Tibial nerve (tissue), 4 donors: ENCODE measurements around the gene TP53I11. TPM values are rescaled to one million over a fixed set of nuclear protein-coding genes. Genes with fewer than 3 reads are reported as not detected.

Experiments used
- DNase-seq, 2 donors: peaks; one replicate each; pipeline ENCODE4 v3.0.0-alpha.2; 2019; ENCODE audit warnings: low spot score in 2 of 2
- H3K27ac ChIP-seq, 4 donors: fragments of 200-600 bp; sonication (generic) in 3 of 4; one replicate each; pipeline ENCODE4 v1.5.1; 2017 to 2019; ENCODE audit warnings: mild to moderate bottlenecking in 1 of 4
- H3K27me3 ChIP-seq, 2 donors: fragments of 200-600 bp; sonication (generic) in 1 of 2; one replicate each; pipeline versions ENCODE4 v1.5.1 to v1.6.0; 2017 to 2019
- H3K36me3 ChIP-seq, 3 donors: fragments of 200-600 bp; sonication (generic); one replicate each; pipeline ENCODE4 v1.5.1; 2018 to 2019
- H3K4me1 ChIP-seq, 4 donors: fragments of 200-600 bp; sonication (generic) in 3 of 4; one replicate each; pipeline ENCODE4 v1.5.1; 2017 to 2019
- H3K4me3 ChIP-seq, 4 donors: fragments of 200-600 bp; sonication (generic) in 3 of 4; one replicate each; pipeline ENCODE4 v1.5.1; 2017 to 2019; ENCODE audit warnings: mild to moderate bottlenecking in 1 of 4, moderate library complexity in 1 of 4
- H3K9me3 ChIP-seq, 4 donors: fragments of 200-600 bp; sonication (generic) in 3 of 4; one replicate each; pipeline ENCODE4 v1.5.1; 2017 to 2019
- EP300 ChIP-seq, 2 donors: sonication (generic); formaldehyde crosslinking; IDR thresholded peaks; one replicate each; pipeline ENCODE4 v1.6.1; 2017; ENCODE audit warnings: antibody characterized with exemption in 2 of 2, mild to moderate bottlenecking in 1 of 2
- POLR2A ChIP-seq, 2 donors: fragments of 450-650 bp; IDR thresholded peaks; one replicate each; pipeline ENCODE4 v1.6.1; 2017; ENCODE audit warnings: antibody characterized with exemption in 2 of 2, mild to moderate bottlenecking in 2 of 2, moderate library complexity in 2 of 2
- WGBS, 2 donors: methylation state at CpG; one replicate each; pipeline ENCODE4 v1.1.5; 2018; 5-methylcytosine and 5-hydroxymethylcytosine counted together
- total RNA-seq, 4 donors: library from RNA; depleted of rRNA; stranded (reverse); fragments of >200 nt; gene quantifications; one replicate each; pipeline ENCODE4 v1.1.0, GENCODE V29; 2016
- TF ChIP-seq, protein P1 (sequence below), 5 experiments: fragments of 200-600 bp in 3 of 5; fragments of 450-650 bp in 2 of 5; sonication (generic) in 3 of 5; IDR thresholded peaks; one replicate each; pipeline ENCODE4 v1.5.1; 2016 to 2019; ENCODE audit warnings: antibody characterized with exemption in 5 of 5, mild to moderate bottlenecking in 3 of 5, moderate library complexity in 2 of 5

The TP53I11 gene
- total RNA-seq, 4 donors from 2014 or later: 50.7 to 133 (median 60.6) TPM

DNA sequence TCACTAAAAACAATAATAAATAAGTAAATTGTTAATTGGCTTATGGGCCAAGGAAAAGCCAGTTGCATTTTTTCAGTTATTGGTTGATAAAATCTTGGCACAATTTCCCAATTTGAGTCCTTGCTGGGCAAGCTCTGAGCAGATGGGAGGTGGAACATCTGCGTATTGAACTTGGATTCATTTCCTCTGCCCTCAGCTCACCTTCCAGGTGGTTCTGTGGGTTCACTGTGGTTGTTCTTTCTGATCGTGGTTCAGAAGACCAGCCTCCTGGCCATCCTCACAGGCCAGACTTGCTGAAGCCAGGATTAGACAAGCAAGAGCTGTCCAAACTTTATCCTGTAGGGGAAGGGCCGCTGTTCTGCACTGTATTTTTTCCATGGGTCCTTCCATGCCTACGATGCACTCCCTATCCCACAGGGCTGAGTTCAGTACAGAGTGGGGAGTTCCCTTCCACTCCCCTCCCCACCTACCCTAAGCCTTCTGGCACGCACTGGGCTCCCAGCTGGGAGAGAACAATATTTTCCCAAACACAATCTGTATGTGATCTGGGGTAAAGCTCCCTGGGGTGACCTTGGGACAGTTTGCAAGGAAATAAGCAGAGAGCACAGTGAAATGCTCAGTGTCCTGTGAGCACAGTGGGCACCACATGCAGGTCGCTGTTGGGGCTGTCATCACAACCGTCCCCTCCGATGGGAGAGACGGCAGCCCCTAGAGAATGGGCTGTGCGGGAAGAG, 43.5 kb upstream of the TP53I11 start:
- H3K36me3 ChIP-seq: no peaks in the 10 kb centered on the region
- no peaks in the 10 kb centered on the region for H3K4me1 ChIP-seq
- WGBS, 2 donors: 74 to 78% methylated on average over 10 of the region's 10 CpGs
- no peaks in the 10 kb centered on the region for H3K27me3 ChIP-seq
- H3K9me3 ChIP-seq: no peaks in the 10 kb centered on the region
- DNase-seq: no peak
- no peak overlapping the region for H3K4me3 ChIP-seq
- TF ChIP-seq, protein P1, sequence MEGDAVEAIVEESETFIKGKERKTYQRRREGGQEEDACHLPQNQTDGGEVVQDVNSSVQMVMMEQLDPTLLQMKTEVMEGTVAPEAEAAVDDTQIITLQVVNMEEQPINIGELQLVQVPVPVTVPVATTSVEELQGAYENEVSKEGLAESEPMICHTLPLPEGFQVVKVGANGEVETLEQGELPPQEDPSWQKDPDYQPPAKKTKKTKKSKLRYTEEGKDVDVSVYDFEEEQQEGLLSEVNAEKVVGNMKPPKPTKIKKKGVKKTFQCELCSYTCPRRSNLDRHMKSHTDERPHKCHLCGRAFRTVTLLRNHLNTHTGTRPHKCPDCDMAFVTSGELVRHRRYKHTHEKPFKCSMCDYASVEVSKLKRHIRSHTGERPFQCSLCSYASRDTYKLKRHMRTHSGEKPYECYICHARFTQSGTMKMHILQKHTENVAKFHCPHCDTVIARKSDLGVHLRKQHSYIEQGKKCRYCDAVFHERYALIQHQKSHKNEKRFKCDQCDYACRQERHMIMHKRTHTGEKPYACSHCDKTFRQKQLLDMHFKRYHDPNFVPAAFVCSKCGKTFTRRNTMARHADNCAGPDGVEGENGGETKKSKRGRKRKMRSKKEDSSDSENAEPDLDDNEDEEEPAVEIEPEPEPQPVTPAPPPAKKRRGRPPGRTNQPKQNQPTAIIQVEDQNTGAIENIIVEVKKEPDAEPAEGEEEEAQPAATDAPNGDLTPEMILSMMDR (IDR thresholded peaks at IDR 0.05): no peak
- no peak for TF ChIP-seq POLR2A (IDR thresholded peaks at IDR 0.05)
- TF ChIP-seq EP300 (IDR thresholded peaks at IDR 0.05): no peak
- H3K27ac ChIP-seq: no peak overlapping the region

DNA sequence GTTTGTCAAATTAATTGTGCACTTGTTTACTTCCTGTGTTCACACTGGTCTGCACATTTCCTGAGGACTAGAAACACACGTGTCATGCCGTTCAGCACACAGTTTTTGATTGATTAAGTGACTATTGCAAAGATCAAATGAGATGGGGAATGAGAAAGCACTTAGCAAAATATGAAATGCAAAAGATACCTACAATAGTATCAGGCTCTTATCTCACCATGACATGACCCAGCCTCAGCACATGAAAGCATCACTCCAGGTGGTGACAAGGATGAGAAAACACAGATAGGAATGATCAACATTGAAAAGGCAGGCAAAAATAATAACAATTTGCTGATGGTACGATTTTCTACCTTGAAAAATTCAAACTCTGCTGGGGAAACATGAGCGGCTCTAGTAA, 42.1 kb upstream of the TP53I11 start:
- no peaks in the 10 kb centered on the region for H3K27me3 ChIP-seq
- WGBS, 2 donors: 77 to 80% methylated on average over 4 of the region's 4 CpGs
- H3K4me3 ChIP-seq: no peak overlapping the region
- no peaks in the 10 kb centered on the region for H3K4me1 ChIP-seq
- no peaks in the 10 kb centered on the region for H3K9me3 ChIP-seq
- H3K36me3 ChIP-seq: no peaks in the 10 kb centered on the region
- no peak overlapping the region for H3K27ac ChIP-seq
- no peak for TF ChIP-seq POLR2A (IDR thresholded peaks at IDR 0.05)
- TF ChIP-seq, protein P1 (IDR thresholded peaks at IDR 0.05): no peak
- no peak for TF ChIP-seq EP300 (IDR thresholded peaks at IDR 0.05)
- DNase-seq: no peak

DNA sequence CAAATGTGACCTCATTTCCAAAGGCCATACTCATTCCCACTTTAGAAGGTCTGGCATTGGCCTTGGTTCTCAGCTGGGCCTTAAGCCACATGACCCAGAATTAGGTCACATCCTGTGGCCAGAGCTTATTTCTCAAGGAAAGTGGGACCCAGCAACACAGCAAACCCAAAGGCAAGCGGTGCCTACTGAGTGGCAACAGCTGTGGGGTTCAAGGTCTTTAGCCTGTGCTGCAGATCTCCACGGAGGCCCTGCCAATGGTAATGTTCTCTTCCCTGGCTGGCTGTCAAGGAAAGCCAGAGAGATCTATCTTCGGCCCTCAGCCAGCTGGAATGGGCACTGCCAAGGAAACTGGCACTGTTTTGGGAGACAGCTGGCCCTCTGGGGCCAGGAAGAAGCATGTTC, 41.5 kb upstream of the TP53I11 start:
- 60 to 63% methylated on average over 1 to 2 of the region's 3 CpGs for WGBS, 2 donors
- no peak for DNase-seq

DNA sequence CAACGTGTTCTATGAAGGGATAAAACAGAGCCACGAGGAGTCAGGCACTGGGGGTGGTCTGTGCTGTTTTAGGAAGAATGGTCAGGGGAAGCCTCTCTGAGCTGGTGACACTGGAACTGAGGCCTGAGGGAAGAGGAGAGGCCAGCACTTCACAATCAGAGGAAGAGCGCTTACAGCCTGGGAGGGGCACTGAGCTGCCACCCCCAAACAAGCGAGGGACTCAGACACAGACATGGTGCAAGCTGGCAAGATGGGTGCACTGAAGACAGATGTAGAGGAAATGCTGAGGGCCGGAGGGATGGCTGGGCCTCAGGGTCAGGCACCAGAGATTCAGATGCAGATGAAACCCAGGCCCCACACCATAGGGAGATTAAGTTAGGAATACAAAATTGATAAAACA, 40.0 kb upstream of the TP53I11 start:
- Histone ChIP-seq H3K27me3 (no peaks in the 10 kb centered on the region), H3K4me3 (no peak overlapping the region), H3K9me3 (no peaks in the 10 kb centered on the region), H3K36me3 (no peaks in the 10 kb centered on the region), H3K4me1 (no peaks in the 10 kb centered on the region), H3K27ac (no peak overlapping the region)
- TF ChIP-seq POLR2A (IDR thresholded peaks at IDR 0.05) (no peak), EP300 (IDR thresholded peaks at IDR 0.05) (no peak)
- TF ChIP-seq, protein P1 (IDR thresholded peaks at IDR 0.05): no peak
- 62 to 77% methylated on average over 5 of the region's 5 CpGs for WGBS, 2 donors
- DNase-seq: no peak

More for the DNA sequence above, 41.5 kb upstream of the TP53I11 start:
- Histone ChIP-seq H3K36me3 (no peaks in the 10 kb centered on the region), H3K27me3 (no peaks in the 10 kb centered on the region), H3K9me3 (no peaks in the 10 kb centered on the region), H3K4me3 (no peak overlapping the region), H3K27ac (no peak overlapping the region), H3K4me1 (no peaks in the 10 kb centered on the region)
- TF ChIP-seq EP300 (IDR thresholded peaks at IDR 0.05): no peak

DNA sequence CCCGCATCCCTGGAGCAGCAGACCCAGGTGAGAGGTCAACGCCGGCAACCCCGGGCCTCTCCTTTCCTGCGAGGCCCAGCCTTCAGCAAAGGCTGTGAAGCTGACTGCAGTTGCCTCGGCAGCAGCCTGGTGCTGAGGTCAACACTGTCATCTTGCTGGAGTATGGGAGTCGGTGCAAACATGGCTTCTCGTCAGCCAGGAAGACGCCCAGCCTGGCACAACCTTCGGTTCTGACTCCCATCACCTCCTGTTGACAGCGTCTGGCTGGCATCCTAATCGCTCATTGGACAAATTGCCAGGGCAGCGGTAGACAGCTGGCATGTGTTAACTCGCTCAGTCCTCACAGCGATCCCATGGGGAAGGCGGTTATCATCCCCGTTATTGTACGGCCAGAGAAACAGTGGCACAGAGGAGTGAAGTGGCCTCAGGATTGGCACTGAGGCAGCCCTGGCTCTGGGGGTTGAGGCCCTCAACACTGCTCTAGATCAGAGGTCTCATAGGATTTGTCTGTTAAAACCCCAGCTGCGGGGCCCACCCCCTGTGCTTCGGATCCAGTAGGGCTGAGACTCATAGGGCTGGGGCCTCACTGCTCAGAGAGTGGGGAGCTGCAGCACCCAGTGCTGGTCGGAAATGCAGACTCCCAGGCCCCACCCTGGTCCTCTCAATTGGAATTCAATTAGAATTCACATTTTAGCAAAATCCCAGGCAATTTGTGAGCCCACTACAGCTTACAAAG, 39.3 kb upstream of the TP53I11 start:
- Histone ChIP-seq H3K27me3 (no peaks in the 10 kb centered on the region), H3K9me3 (no peaks in the 10 kb centered on the region), H3K27ac (no peak overlapping the region), H3K4me3 (no peak overlapping the region), H3K36me3 (no peaks in the 10 kb centered on the region), H3K4me1 (no peaks in the 10 kb centered on the region)
- TF ChIP-seq, protein P1 (IDR thresholded peaks at IDR 0.05): no peak
- no peak for TF ChIP-seq EP300 (IDR thresholded peaks at IDR 0.05)
- no peak for DNase-seq
- 82% methylated on average over 20 of the region's 21 CpGs for WGBS, 2 donors
